Measurements from ENCODE around the gene PCDHB7. TPM values are rescaled to one million over a fixed set of nuclear protein-coding genes. Genes with fewer than 3 reads are reported as not detected.
"Not testable (repeated sequence)": the region's sequence is repeated elsewhere in the genome, so short reads cannot be mapped to it uniquely, and the experiment has no call there.

PCDHB7 gene
- total RNA-seq, 4 donors from 2014 or later, result 0.49 to 1.2 (median 0.78) TPM

GRCh38 chr5:141186897-141187512, 14.6 kb downstream of the PCDHB7 start, which contains the start of gene PCDHB9:
Gene PCDHB9, plus strand, starts transcription at chr5:141187161. Its CDS starts 158 bp downstream, at chr5:141187319.
- Histone ChIP-seq H3K36me3 (no peaks in the 10 kb centered on the region), H3K27ac (no peak within 1 kb of the TSS), H3K27me3 (no peaks in the 10 kb centered on the region), H3K9me3 (peaks cover 22% of the 10 kb centered on the region), H3K4me3 (no peak within 1 kb of the TSS), H3K4me1 (no peaks in the 10 kb centered on the region)
- DNase-seq (ENCODE audit: low spot score in 2 of 2), result no peak
- TF ChIP-seq POLR2AphosphoS5 (IDR thresholded peaks at IDR 0.05) (no peak), EP300 (IDR thresholded peaks at IDR 0.05) (no peak), POLR2A (IDR thresholded peaks at IDR 0.05) (no peak), CTCF (IDR thresholded peaks at IDR 0.05) (no peak)
- WGBS, result 16% methylated on average over 9 of the region's 9 CpGs

GRCh38 chr5:141188682-141189081, 16.2 kb downstream of the PCDHB7 start:
- DNase-seq (ENCODE audit: low spot score in 2 of 2); H3K4me3 ChIP-seq; H3K36me3 ChIP-seq; H3K27ac ChIP-seq; H3K27me3 ChIP-seq; H3K4me1 ChIP-seq: not testable (repeated sequence)
- peaks cover 22% of the 10 kb centered on the region for H3K9me3 ChIP-seq
- 31% methylated on average over 10 of the region's 37 CpGs for WGBS

- H3K36me3 ChIP-seq; H3K27me3 ChIP-seq; DNase-seq (ENCODE audit: low spot score in 2 of 2); H3K27ac ChIP-seq; H3K4me3 ChIP-seq; H3K4me1 ChIP-seq: not testable (repeated sequence)
- no CpG with 5 or more reads among the region's 35 CpGs for WGBS
- H3K9me3 ChIP-seq, result peaks cover 22% of the 10 kb centered on the region
Measured at GRCh38 chr5:141189131-141189530, 16.7 kb downstream of the PCDHB7 start.

- Histone ChIP-seq H3K36me3 (no peaks in the 10 kb centered on the region), H3K4me3 (no peak within 1 kb of the TSS), H3K4me1 (no peaks in the 10 kb centered on the region), H3K27ac (no peak within 1 kb of the TSS), H3K27me3 (no peaks in the 10 kb centered on the region), H3K9me3 (peaks cover 7% of the 10 kb centered on the region)
- no peak for DNase-seq (ENCODE audit: low spot score in 2 of 2)
- TF ChIP-seq EP300 (IDR thresholded peaks at IDR 0.05) (no peak), POLR2A (IDR thresholded peaks at IDR 0.05) (no peak), POLR2AphosphoS5 (IDR thresholded peaks at IDR 0.05) (no peak), CTCF (IDR thresholded peaks at IDR 0.05) (no peak)
- 11% methylated on average over 10 of the region's 10 CpGs for WGBS
Measured at GRCh38 chr5:141192110-141192725, 19.8 kb downstream of the PCDHB7 start, which contains the start of gene PCDHB10. Gene PCDHB10, plus strand, starts transcription at chr5:141192353. Its CDS starts 200 bp downstream, at chr5:141192553.

GRCh38 chr5:141194332-141194731, 21.9 kb downstream of the PCDHB7 start:
- not testable (repeated sequence) for H3K4me3 ChIP-seq; H3K36me3 ChIP-seq; H3K27me3 ChIP-seq; H3K9me3 ChIP-seq; H3K4me1 ChIP-seq; DNase-seq (ENCODE audit: low spot score in 2 of 2); H3K27ac ChIP-seq
- 42% methylated on average over 16 of the region's 37 CpGs for WGBS

GRCh38 chr5:141196363-141196762, 23.9 kb downstream of the PCDHB7 start:
- no peak for TF ChIP-seq EP300 (IDR thresholded peaks at IDR 0.05)
- no peak for TF ChIP-seq CTCF (IDR thresholded peaks at IDR 0.05)
- TF ChIP-seq POLR2AphosphoS5 (IDR thresholded peaks at IDR 0.05), result no peak
- H3K36me3 ChIP-seq, result no peaks in the 10 kb centered on the region
- H3K4me3 ChIP-seq, result no peak overlapping the region
- H3K4me1 ChIP-seq, result no peaks in the 10 kb centered on the region
- no peaks in the 10 kb centered on the region for H3K27me3 ChIP-seq
- peaks cover 12% of the 10 kb centered on the region for H3K9me3 ChIP-seq
- DNase-seq (ENCODE audit: low spot score in 2 of 2), result no peak
- no peak overlapping the region for H3K27ac ChIP-seq
- WGBS, result 50% methylated on average over 3 of the region's 3 CpGs

All from suprapubic skin (tissue), 4 donors.